ENCODE results near the gene COX7A2L. TPM values are rescaled to one million over a fixed set of nuclear protein-coding genes. Genes with fewer than 3 reads are reported as not detected.
"Not testable (repeated sequence)": the region's sequence is repeated elsewhere in the genome, so short reads cannot be mapped to it uniquely, and the experiment has no call there.

Gene COX7A2L
- total and polyA plus RNA-seq, 10 of the 15 experiments (the other 5 are each of a cell fraction or from before 2014, with no cell fraction given) = 134 to 532 (median 222) TPM

GRCh38 chr2:42334865-42335264 is 26.2 kb downstream of the COX7A2L start:
- H3K79me2 ChIP-seq (ENCODE audit: control insufficient read depth, insufficient read depth, low read length); H4K20me1 ChIP-seq (ENCODE audit: control insufficient read depth, insufficient read depth); ATAC-seq; H3K4me2 ChIP-seq (ENCODE audit: control insufficient read depth, insufficient read depth); POLR2A ChIA-PET; H3K4me3 ChIP-seq; H2AFZ ChIP-seq (ENCODE audit: control insufficient read depth, low read depth, low read length); RAD21 ChIA-PET (ENCODE audit: unreplicated experiment); SMC1A ChIA-PET (ENCODE audit: uncharacterized antibody, unreplicated experiment); H3K27me3 ChIP-seq (replicated peaks in 1 of 2; ENCODE audit: control insufficient read depth in 2 of 2, insufficient read depth in 2 of 2, low read length in 1 of 2); intact Hi-C loops (cut with micrococcal nuclease; ENCODE audit: unreplicated experiment); H3K9me3 ChIP-seq (replicated peaks; ENCODE audit: control insufficient read depth, insufficient read depth, low read length); H3K4me1 ChIP-seq (ENCODE audit: control insufficient read depth, insufficient read depth, low read length); H3K9ac ChIP-seq (ENCODE audit: control insufficient read depth, insufficient read depth, low read length); FAIRE-seq; DNase-seq (ENCODE audit: low read depth, low spot score); H3K27ac ChIP-seq (ENCODE audit: control insufficient read depth, insufficient read depth); BruUV-seq (replicated peaks): not testable (repeated sequence)
- H3K36me3 ChIP-seq (ENCODE audit: control insufficient read depth in 2 of 2, insufficient read depth in 2 of 2, low read length in 1 of 2) = peaks cover 5 to 27% of the 10 kb centered on the region in 2 experiments; a peak in 3 of 4 replicates
- in situ Hi-C loops (cut with MboI) = loop anchor here (10.0 kb wide), 1 partner anchor 460 kb away; no protein-coding TSS in a partner anchor
- CTCF ChIA-PET = interaction anchor here (1.6 kb wide), 1 partner anchor 465 kb away, joined by 3 read pairs; no protein-coding TSS in a partner anchor
- WGBS (ENCODE audit: insufficient coverage, insufficient replicate concordance, low lambda C conversion rate, missing lambda C conversion rate) = 99% methylated on average over 6 of the region's 6 CpGs

GRCh38 chr2:42334220-42334619 is 26.8 kb downstream of the COX7A2L start:
- ChIA-PET CTCF (interaction anchor here (0.8 to 1.6 kb wide), 2 partner anchors 27 to 465 kb away, joined by 3 read pairs; no protein-coding TSS in a partner anchor), RAD21 (ENCODE audit: unreplicated experiment) (no interaction called here), SMC1A (ENCODE audit: uncharacterized antibody, unreplicated experiment) (no interaction called here), POLR2A (interaction anchor here (0.6 kb wide), 1 partner anchor 376 kb away, joined by 5 read pairs; no protein-coding TSS in a partner anchor)
- peaks cover 6 to 31% of the 10 kb centered on the region in 2 experiments for H3K36me3 ChIP-seq (ENCODE audit: control insufficient read depth in 2 of 2, insufficient read depth in 2 of 2, low read length in 1 of 2)
- no peak overlapping the region for H3K27ac ChIP-seq (ENCODE audit: control insufficient read depth, insufficient read depth)
- no peaks in the 10 kb centered on the region for H4K20me1 ChIP-seq (ENCODE audit: control insufficient read depth, insufficient read depth)
- H3K9ac ChIP-seq (ENCODE audit: control insufficient read depth, insufficient read depth, low read length) = no peak overlapping the region
- no peaks in the 10 kb centered on the region for H3K4me1 ChIP-seq (ENCODE audit: control insufficient read depth, insufficient read depth, low read length)
- BruUV-seq (replicated peaks) = no TSS peak
- no peak overlapping the region for H2AFZ ChIP-seq (ENCODE audit: control insufficient read depth, low read depth, low read length)
- intact Hi-C loops (cut with micrococcal nuclease; ENCODE audit: unreplicated experiment) = no loop called here
- DNase-seq (ENCODE audit: low read depth, low spot score) (no peak), FAIRE-seq (no peak), ATAC-seq (no peak)
- H3K4me2 ChIP-seq (ENCODE audit: control insufficient read depth, insufficient read depth) = no peak overlapping the region
- H3K79me2 ChIP-seq (ENCODE audit: control insufficient read depth, insufficient read depth, low read length) = no peaks in the 10 kb centered on the region
- 96% methylated on average over 3 of the region's 3 CpGs for WGBS (ENCODE audit: insufficient coverage, insufficient replicate concordance, low lambda C conversion rate, missing lambda C conversion rate)
- in situ Hi-C loops (cut with MboI) = loop anchor here (10.0 kb wide), 1 partner anchor 459 kb away; no protein-coding TSS in a partner anchor
- no peak overlapping the region for H3K4me3 ChIP-seq
- H3K9me3 ChIP-seq (replicated peaks; ENCODE audit: control insufficient read depth, insufficient read depth, low read length) = no peaks in the 10 kb centered on the region
- H3K27me3 ChIP-seq (replicated peaks in 1 of 2; ENCODE audit: control insufficient read depth in 2 of 2, insufficient read depth in 2 of 2, low read length in 1 of 2) = no peaks in the 10 kb centered on the region
- no peak for TF ChIP-seq RCOR1 (conservative IDR thresholded peaks at IDR 0.05; ENCODE audit: low read depth, low read length)
- TF ChIP-seq HDAC2 (IDR thresholded peaks at IDR 0.05) = no peak
- no peak for TF ChIP-seq PAX5 (IDR thresholded peaks at IDR 0.05; ENCODE audit: borderline replicate concordance, low read depth, low read length)
- TF ChIP-seq IRF3 (IDR thresholded peaks at IDR 0.05) = no peak
- no peak for TF ChIP-seq RBBP5 (conservative IDR thresholded peaks at IDR 0.05)
- TF ChIP-seq POLR2AphosphoS5 (IDR thresholded peaks at IDR 0.05; ENCODE audit: low read length) = no peak
- TF ChIP-seq ETV6 (conservative IDR thresholded peaks at IDR 0.05 in 1 of 2, IDR thresholded peaks at IDR 0.05 in 1 of 2; ENCODE audit: borderline replicate concordance in 1 of 2, low read depth in 1 of 2) = no peak
- no peak for TF ChIP-seq MAX (IDR thresholded peaks at IDR 0.05; ENCODE audit: low read depth, low read length)
- TF ChIP-seq CEBPB (IDR thresholded peaks at IDR 0.05; ENCODE audit: borderline replicate concordance in 1 of 2, low read depth in 2 of 2, low read length in 2 of 2) = no peak
- no peak for TF ChIP-seq KDM1A (IDR thresholded peaks at IDR 0.05; ENCODE audit: borderline replicate concordance)
- TF ChIP-seq NKRF (conservative IDR thresholded peaks at IDR 0.05) = no peak
- TF ChIP-seq BHLHE40 (IDR thresholded peaks at IDR 0.05; ENCODE audit: borderline replicate concordance in 1 of 2, low read depth in 2 of 2, low read length in 1 of 2) = no peak

Data from GM12878 (cell line).